ENCODE results near the gene LIAS. TPM values are rescaled to one million over a fixed set of nuclear protein-coding genes. Genes with fewer than 3 reads are reported as not detected.
A peak's percentile ranks its signal among the peaks of the same experiment; 100 is the strongest.
"Not testable (repeated sequence)": the region's sequence is repeated elsewhere in the genome, so short reads cannot be mapped to it uniquely, and the experiment has no call there.

The LIAS gene
- total RNA-seq, 1 experiment from 2014 or later: 23.5 TPM

DNA sequence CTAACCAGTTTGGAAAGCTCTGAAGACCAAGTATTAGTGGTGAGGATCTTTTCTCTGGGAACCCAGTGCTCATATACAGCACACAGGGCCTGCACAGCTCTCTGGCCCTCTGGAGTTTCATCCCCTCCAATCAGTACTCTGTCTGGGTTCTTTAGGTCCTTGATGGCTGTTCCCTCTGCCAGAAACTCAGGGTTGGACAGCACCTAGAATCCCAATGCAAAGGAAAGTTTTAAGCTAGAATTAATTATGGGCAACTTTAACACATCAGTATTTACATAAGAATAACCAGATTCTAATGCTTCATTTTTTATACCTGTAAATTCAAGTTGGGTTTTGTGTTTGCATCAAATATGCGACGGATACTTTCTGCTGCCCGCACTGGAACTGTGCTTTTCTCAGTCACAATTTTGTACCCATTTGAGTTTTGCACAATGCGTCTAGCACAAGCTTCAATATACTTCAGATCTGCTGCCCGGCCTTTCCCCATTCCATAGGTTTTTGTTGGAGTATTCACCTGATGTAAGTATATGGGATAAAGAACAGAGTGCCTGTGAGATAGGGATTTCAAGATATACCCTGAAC lies 51.6 kb downstream of the LIAS start (continued):
- TF ChIP-seq, protein P1, sequence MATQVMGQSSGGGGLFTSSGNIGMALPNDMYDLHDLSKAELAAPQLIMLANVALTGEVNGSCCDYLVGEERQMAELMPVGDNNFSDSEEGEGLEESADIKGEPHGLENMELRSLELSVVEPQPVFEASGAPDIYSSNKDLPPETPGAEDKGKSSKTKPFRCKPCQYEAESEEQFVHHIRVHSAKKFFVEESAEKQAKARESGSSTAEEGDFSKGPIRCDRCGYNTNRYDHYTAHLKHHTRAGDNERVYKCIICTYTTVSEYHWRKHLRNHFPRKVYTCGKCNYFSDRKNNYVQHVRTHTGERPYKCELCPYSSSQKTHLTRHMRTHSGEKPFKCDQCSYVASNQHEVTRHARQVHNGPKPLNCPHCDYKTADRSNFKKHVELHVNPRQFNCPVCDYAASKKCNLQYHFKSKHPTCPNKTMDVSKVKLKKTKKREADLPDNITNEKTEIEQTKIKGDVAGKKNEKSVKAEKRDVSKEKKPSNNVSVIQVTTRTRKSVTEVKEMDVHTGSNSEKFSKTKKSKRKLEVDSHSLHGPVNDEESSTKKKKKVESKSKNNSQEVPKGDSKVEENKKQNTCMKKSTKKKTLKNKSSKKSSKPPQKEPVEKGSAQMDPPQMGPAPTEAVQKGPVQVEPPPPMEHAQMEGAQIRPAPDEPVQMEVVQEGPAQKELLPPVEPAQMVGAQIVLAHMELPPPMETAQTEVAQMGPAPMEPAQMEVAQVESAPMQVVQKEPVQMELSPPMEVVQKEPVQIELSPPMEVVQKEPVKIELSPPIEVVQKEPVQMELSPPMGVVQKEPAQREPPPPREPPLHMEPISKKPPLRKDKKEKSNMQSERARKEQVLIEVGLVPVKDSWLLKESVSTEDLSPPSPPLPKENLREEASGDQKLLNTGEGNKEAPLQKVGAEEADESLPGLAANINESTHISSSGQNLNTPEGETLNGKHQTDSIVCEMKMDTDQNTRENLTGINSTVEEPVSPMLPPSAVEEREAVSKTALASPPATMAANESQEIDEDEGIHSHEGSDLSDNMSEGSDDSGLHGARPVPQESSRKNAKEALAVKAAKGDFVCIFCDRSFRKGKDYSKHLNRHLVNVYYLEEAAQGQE (IDR thresholded peaks at IDR 0.05; ENCODE audit: low read depth): no peak
- TF ChIP-seq EZH2 (IDR thresholded peaks at IDR 0.05): no peak

DNA sequence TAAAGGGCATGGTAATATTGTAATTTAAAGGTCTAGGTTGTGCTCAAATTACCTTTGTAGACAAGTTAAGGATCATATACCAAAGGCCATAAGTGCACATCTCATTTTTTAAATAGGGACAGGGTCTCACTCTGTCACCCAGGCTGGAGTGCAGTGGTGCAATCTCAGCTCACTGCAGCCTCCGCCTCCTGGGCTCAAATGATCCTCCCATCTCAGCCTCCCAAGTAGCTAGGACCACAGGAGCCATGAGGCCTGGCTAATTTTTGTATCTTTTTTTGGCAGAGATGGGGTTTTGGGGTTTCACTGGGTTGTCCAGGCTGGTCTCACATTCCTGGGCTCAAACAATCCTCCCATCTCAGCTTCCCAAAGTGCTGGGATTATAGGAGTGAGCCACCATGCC lies 55.4 kb downstream of the LIAS start:
- H3K9me3 ChIP-seq (ENCODE audit: control insufficient read depth in 1 of 2, insufficient read depth in 1 of 2, low read depth in 1 of 2, low read length in 2 of 2); H3K27me3 ChIP-seq (ENCODE audit: insufficient read depth, low read length); H3K4me3 ChIP-seq (replicated peaks in 1 of 2; ENCODE audit: low read depth in 1 of 2, low read length in 2 of 2); ATAC-seq; H2AFZ ChIP-seq (ENCODE audit: low read depth, low read length, poor library complexity, severe bottlenecking); H3K9ac ChIP-seq (ENCODE audit: low read length); DNase-seq (ENCODE audit: low read depth, low spot score); H3K4me2 ChIP-seq (ENCODE audit: low read length); H4K20me1 ChIP-seq (ENCODE audit: insufficient read depth); RAD21 ChIA-PET (ENCODE audit: low non-redundant PET in 1 of 2, low total read pairs in 2 of 2, uncharacterized antibody in 2 of 2, unreplicated experiment in 2 of 2); BruUV-seq (replicated peaks); intact Hi-C loops (cut with micrococcal nuclease); CTCF ChIA-PET; H3K9me2 ChIP-seq (ENCODE audit: insufficient read depth): not testable (repeated sequence)
- peaks cover 24 to 35% of the 10 kb centered on the region in 2 experiments; a peak in 3 of 4 replicates for H3K36me3 ChIP-seq (ENCODE audit: control insufficient read depth in 1 of 2, insufficient read depth in 2 of 2, low read length in 2 of 2)
- H3K79me2 ChIP-seq (ENCODE audit: insufficient read depth, low read length): peaks cover 22% of the 10 kb centered on the region
- H3K27ac ChIP-seq (ENCODE audit: low read depth, low read length): peak overlapping the region; percentile 33; the same call in 1 of the 2 replicates
- POLR2A ChIA-PET: interaction anchor here (1.4 kb wide), 1 partner anchor 13 kb away, joined by 10 read pairs; the partner anchor contains the start of gene UGDH
- H3K4me1 ChIP-seq (ENCODE audit: control insufficient read depth in 1 of 2, insufficient read depth in 2 of 2, low read length in 2 of 2): peaks cover 15 to 21% of the 10 kb centered on the region in 2 experiments
